ENCODE measurements around the gene PRDM2. TPM values are rescaled to one million over a fixed set of nuclear protein-coding genes. Genes with fewer than 3 reads are reported as not detected.

The PRDM2 gene
- total RNA-seq, 1 donor from 2014 or later: 44.3 TPM

- TF ChIP-seq CTCF (IDR thresholded peaks at IDR 0.05; ENCODE audit: unreplicated experiment): peak; percentile 11
- H3K9me3 Mint-ChIP-seq (ENCODE audit: low read depth): no peaks in the 10 kb centered on the region
- no peak for DNase-seq (ENCODE audit: low spot score, unreplicated experiment)
- H3K36me3 Mint-ChIP-seq (ENCODE audit: insufficient read depth): peaks cover 2% of the 10 kb centered on the region
- H3K27me3 Mint-ChIP-seq: no peaks in the 10 kb centered on the region
- H3K4me1 Mint-ChIP-seq (ENCODE audit: low read depth): peaks cover 53% of the 10 kb centered on the region
- no peak overlapping the region for H3K4me3 Mint-ChIP-seq (ENCODE audit: low read depth)
- peak overlapping the region; percentile 84 for H3K27ac Mint-ChIP-seq
These were observed 60.9 kb downstream of the PRDM2 start for GRCh38 chr1:13760921-13761320.

GRCh38 chr1:13761883-13762282 is 61.9 kb downstream of the PRDM2 start:
- no peak for DNase-seq (ENCODE audit: low spot score, unreplicated experiment)
- no peaks in the 10 kb centered on the region for H3K9me3 Mint-ChIP-seq (ENCODE audit: low read depth)
- H3K4me3 Mint-ChIP-seq (ENCODE audit: low read depth): no peak overlapping the region
- no peak for TF ChIP-seq CTCF (IDR thresholded peaks at IDR 0.05; ENCODE audit: unreplicated experiment)
- no peaks in the 10 kb centered on the region for H3K27me3 Mint-ChIP-seq
- H3K4me1 Mint-ChIP-seq (ENCODE audit: low read depth): peaks cover 50% of the 10 kb centered on the region
- H3K36me3 Mint-ChIP-seq (ENCODE audit: insufficient read depth): peaks cover 6% of the 10 kb centered on the region
- H3K27ac Mint-ChIP-seq: no peak overlapping the region

- TF ChIP-seq CTCF (IDR thresholded peaks at IDR 0.05; ENCODE audit: unreplicated experiment): no peak
- Mint-ChIP-seq H3K27me3 (no peaks in the 10 kb centered on the region), H3K9me3 (ENCODE audit: low read depth) (no peaks in the 10 kb centered on the region), H3K36me3 (ENCODE audit: insufficient read depth) (peaks cover 4% of the 10 kb centered on the region), H3K4me3 (ENCODE audit: low read depth) (no peak overlapping the region), H3K4me1 (ENCODE audit: low read depth) (peaks cover 44% of the 10 kb centered on the region), H3K27ac (peak overlapping the region; percentile 91)
- DNase-seq (ENCODE audit: low spot score, unreplicated experiment): no peak
These were observed 62.7 kb downstream of the PRDM2 start for GRCh38 chr1:13762642-13763041.

- Mint-ChIP-seq H3K4me3 (ENCODE audit: low read depth) (no peak overlapping the region), H3K27ac (no peak overlapping the region), H3K4me1 (ENCODE audit: low read depth) (peaks cover 42% of the 10 kb centered on the region), H3K27me3 (no peaks in the 10 kb centered on the region), H3K36me3 (ENCODE audit: insufficient read depth) (peaks cover 4% of the 10 kb centered on the region), H3K9me3 (ENCODE audit: low read depth) (no peaks in the 10 kb centered on the region)
- DNase-seq (ENCODE audit: low spot score, unreplicated experiment): no peak
- no peak for TF ChIP-seq CTCF (IDR thresholded peaks at IDR 0.05; ENCODE audit: unreplicated experiment)
These were observed 63.2 kb downstream of the PRDM2 start for GRCh38 chr1:13763222-13763621.

GRCh38 chr1:13763991-13764390 is 64.0 kb downstream of the PRDM2 start:
- Mint-ChIP-seq H3K9me3 (ENCODE audit: low read depth) (no peaks in the 10 kb centered on the region), H3K27ac (no peak overlapping the region), H3K36me3 (ENCODE audit: insufficient read depth) (peaks cover 4% of the 10 kb centered on the region), H3K4me1 (ENCODE audit: low read depth) (peaks cover 40% of the 10 kb centered on the region), H3K27me3 (no peaks in the 10 kb centered on the region), H3K4me3 (ENCODE audit: low read depth) (no peak overlapping the region)
- TF ChIP-seq CTCF (IDR thresholded peaks at IDR 0.05; ENCODE audit: unreplicated experiment): no peak
- DNase-seq (ENCODE audit: low spot score, unreplicated experiment): no peak
